Brain microvascular endothelial cell (primary cell): ENCODE measurements around the gene LBHD2.

Experiments used
- DNase-seq: peaks from one replicate; pipeline ENCODE4 v3.0.0-alpha.2; 2020
- H3K27ac ChIP-seq: fragments of 250-450 bp; sonication (Bioruptor Pico); 2 replicates; pipeline ENCODE4 v1.5.1; 2020; ENCODE audit warnings: mild to moderate bottlenecking, moderate library complexity
- H3K27me3 ChIP-seq: fragments of 250-450 bp; sonication (Bioruptor Pico); replicated peaks from 2 replicates; pipeline ENCODE4 v1.5.1; 2020; ENCODE audit warnings: mild to moderate bottlenecking
- H3K36me3 ChIP-seq: fragments of 250-450 bp; sonication (Bioruptor Pico); replicated peaks from 2 replicates; pipeline ENCODE4 v1.5.1; 2020; ENCODE audit warnings: mild to moderate bottlenecking
- H3K4me3 ChIP-seq: 2 replicates; pipeline ENCODE4 v1.5.1; 2011; ENCODE audit warnings: low read depth, mild to moderate bottlenecking, control low read depth, low read length, moderate library complexity
- CTCF ChIP-seq: IDR thresholded peaks from 2 replicates; pipeline ENCODE4 v1.5.1; 2011; ENCODE audit warnings: low read depth, mild to moderate bottlenecking, moderate library complexity, low read length, control low read depth, inconsistent platforms; ENCODE audit errors: missing control alignments
- in situ Hi-C: cut with HindIII; loops from 2 replicates; pipeline ENCODE4 v1.10.0; 2017; ENCODE audit warnings: low sequenced_read_pairs, low pct_ligation_motif_present

Gene LBHD2

DNA sequence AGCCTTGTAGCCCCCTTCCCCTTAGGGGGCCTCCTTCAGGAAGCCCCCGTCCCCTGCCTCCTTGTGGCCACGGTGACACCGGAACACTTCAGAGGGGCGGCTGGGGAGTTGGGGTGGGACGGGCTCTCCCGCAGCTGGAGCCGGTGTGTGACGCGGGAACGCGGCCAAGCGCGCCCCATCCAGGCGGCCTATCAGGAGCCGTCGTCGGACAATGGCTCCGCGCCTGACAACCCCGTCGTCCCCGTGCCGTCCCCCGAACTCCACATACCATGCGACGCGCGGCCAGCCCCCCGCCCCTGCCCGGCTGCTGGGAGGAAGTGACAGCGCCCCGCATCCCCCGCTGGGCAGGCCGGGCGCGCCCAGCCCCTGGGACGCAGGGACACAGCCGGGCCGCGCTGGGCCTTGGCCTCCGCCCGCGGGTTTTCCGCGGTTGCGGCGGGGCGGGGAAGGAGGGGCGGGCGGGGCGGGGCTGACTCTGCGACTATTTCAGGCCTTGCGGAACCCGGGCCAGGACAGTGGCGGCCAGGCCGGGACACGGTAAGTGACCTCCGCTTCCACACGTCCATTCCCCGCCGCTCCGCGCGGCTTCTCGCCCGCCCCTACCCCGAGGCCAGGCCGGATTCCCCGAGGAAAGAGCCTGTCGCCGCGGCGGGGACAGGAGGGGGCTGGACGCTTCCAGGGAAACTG lies 39.1 kb downstream of the LBHD2 start, which contains the start of gene TNFAIP2:
TSS of gene TNFAIP2 (plus strand) at position 515 of the 687 bp plus-strand sequence. CDS start 2,997 bp downstream, outside the sequence.
- Histone ChIP-seq H3K27me3 (no peaks in the 10 kb centered on the region), H3K4me3 (peak within 1 kb of the TSS; percentile 39), H3K36me3 (no peaks in the 10 kb centered on the region), H3K27ac (no peak within 1 kb of the TSS)
- TF ChIP-seq CTCF: no peak
- in situ Hi-C loops: no loop called here
- DNase-seq: no peak

DNA sequence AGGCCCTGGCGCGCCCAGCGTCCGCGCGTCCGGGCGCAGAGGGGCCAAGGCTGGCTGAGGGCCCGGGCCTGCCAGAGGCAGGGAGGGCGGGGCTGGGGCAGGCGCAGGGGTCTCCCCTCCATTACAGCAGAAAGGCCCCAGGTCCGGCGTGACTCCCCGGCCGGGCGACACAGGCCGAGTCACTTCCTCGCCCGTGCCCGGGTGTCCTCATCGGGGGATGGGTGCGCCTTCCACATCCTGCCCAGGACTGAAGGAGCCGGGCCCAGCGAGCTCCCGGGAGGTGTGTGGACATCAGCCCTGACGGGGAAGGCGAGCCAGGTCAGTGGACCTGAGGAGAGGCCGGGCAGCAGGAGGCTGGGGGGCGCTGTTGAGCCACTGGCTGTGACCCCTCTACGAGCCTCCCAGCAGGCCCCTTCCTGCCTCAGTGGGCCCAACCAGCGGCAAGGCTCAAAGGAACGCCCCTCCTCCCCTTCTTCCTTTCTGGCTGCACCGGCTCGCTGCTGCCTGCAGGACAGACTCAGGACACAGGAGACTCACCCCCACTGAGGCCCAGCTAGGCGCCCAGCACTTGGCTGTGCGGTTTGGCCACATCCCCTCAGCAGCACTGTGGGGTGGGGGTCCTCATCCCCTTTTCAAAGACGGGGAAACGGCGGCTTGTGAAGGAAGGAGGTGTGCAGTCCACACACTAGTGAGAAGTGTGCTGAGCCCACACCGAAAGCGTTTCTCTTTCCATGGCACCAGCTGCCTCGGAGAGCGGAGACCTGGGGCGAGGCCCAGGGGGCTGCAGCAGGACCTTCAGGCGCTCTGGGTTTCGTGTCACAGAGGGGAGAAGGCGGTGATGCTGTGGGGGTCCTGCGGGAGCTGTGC lies 39.9 kb downstream of the LBHD2 start:
- H3K36me3 ChIP-seq: no peaks in the 10 kb centered on the region
- TF ChIP-seq CTCF: peak; percentile 56
- peak overlapping the region; percentile 39 for H3K4me3 ChIP-seq
- no peak for DNase-seq
- no peak overlapping the region for H3K27ac ChIP-seq
- in situ Hi-C loops: no loop called here
- no peaks in the 10 kb centered on the region for H3K27me3 ChIP-seq

DNA sequence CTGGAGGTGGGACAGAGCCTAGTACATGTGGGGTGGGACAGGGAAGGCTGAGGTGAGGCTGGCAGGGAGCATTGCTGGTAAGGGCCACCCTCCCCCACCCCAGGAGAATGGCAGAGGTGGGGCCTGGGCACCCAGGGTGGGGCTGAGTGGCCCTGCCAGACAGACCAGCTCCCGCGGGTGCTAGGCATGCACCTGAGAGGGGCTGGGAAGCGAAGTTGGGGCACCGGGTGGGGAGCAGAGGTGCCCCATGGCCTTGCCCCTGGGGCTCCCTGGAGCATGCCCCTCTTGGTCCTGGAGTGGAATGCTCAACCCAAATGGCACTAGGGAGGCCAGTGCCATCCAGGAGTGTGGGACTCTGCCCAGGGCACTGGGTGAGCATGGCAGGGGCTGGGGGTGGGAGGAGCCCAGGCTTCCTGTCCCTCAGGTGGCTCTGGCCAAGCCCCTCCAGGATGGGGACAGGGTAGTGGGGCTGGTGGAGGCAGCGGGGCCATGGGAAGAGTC lies 40.5 kb downstream of the LBHD2 start:
- in situ Hi-C loops: no loop called here
- no peak for DNase-seq
- no peak overlapping the region for H3K4me3 ChIP-seq
- H3K27me3 ChIP-seq: no peaks in the 10 kb centered on the region
- H3K36me3 ChIP-seq: no peaks in the 10 kb centered on the region
- TF ChIP-seq CTCF: no peak
- H3K27ac ChIP-seq: no peak overlapping the region

DNA sequence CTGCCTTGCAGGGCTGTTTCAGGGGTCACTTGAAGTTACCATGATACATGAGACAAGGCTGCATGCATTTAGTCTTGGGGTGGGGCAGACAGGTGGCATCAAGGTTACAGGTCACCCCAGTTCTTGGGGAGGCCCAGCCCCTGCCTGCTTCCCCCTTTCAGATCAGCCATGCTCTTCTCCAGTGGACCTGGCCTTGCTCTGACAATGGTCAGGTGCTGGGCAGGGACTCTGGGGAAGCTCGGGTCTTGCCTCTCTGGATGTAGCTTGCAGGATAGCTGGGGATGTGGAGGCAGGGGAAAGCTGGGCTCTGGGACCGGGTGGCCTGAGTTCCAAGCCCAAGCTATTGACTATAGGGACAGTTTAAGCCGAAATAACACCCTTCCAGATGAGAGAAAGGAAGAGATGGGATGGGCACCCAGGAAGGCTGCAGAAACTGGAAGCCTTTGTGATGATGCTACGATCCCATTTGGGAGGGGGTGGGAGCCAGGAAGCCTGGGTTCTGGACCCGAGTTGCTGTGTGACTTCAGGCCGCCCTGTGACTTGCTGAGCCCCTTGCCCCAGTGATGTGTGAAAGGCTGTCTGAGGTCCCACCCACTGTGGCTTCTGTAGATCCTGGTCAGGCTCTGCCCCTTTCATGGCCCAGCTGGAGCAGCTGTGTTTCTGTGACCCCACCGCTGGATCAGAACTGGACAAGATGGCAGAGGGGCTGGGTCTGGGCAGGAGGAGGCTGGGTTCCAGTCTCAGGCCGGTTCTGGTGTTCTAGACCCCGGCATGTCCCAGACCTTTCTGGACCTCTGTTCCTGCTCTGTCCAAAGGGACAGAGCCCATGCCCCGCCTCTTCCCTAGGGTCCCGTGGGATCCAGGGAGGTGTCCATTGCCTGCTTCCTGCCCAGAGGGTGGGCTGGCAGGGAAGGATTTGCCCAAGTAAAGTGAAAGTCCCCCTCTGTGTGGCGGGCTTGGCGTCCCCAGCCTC lies 41.4 kb downstream of the LBHD2 start:
- in situ Hi-C loops: no loop called here
- DNase-seq: no peak
- TF ChIP-seq CTCF: no peak
- Histone ChIP-seq H3K27me3 (no peaks in the 10 kb centered on the region), H3K36me3 (no peaks in the 10 kb centered on the region), H3K4me3 (no peak overlapping the region), H3K27ac (no peak overlapping the region)

GRCh38 chr14:103126088-103126872 lies 42.3 kb downstream of the LBHD2 start:
- H3K4me3 ChIP-seq: no peak overlapping the region
- no peaks in the 10 kb centered on the region for H3K27me3 ChIP-seq
- no peak overlapping the region for H3K27ac ChIP-seq
- H3K36me3 ChIP-seq: no peaks in the 10 kb centered on the region
- no peak for DNase-seq
- in situ Hi-C loops: no loop called here
- no peak for TF ChIP-seq CTCF
